SK-MEL-5 (cell line): ENCODE results near the gene STAC3. TPM values are rescaled to one million over a fixed set of nuclear protein-coding genes. Genes with fewer than 3 reads are reported as not detected.

Experiments used
- DNase-seq: peaks from one replicate; pipeline ENCODE4 v3.0.0-alpha.2; 2016; ENCODE audit warnings: low read depth, low spot score
- in situ Hi-C: cut with HindIII; loops from 2 replicates; pipeline ENCODE4 v1.10.0; 2016; ENCODE audit warnings: low sequenced_read_pairs, high pct_unique_total_duplicates, low pct_unique_long_range_greater_than_20kb
- total RNA-seq: library from RNA; depleted of rRNA; stranded (reverse); fragments of >200 nt; shearing (Covaris generic); gene quantifications from 2 replicates; pipeline ENCODE4 v1.2.3, GENCODE V29; 2014

Gene STAC3
- total RNA-seq, 1 experiment from 2014 or later, result not detected

DNA sequence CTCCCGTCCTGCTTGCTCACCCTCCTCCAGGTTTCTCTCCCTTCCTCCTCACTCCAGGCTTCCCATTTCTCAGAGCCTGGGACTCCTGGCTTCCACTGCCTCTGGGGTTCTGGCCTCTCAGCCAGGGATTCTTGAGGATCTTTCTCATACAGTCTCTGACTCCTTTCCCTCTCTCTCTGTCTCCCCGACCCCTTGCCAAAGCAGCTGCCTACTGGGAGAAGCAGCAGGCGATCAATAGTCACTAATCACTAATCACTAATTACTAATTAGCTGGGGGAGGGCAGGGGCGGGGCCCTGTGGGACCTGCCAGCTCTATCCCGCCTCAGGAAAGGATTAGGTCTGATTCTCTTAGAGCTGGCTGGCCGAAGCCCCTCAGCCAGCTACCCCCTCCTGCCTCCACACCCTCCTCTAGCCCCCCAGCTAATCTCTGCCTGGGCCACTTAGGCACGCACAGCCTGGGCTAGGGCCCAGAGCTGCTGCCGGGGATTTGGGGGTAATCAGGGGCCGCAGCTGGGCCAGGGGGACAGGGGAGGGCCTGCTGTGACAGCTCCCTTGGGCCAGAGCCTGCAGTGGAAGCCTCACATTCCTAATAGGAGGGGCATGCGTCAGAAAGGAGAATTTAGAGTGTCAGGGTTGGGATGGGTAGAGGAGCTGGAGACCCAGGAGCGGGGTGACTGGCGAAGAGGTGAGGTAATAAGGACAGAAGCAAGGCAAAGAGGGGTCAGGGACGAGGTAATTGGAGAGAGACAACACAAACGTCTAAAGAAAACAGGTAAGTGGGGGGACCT is 31.6 kb downstream of the STAC3 start:
- in situ Hi-C loops, result no loop called here
- no peak for DNase-seq

DNA sequence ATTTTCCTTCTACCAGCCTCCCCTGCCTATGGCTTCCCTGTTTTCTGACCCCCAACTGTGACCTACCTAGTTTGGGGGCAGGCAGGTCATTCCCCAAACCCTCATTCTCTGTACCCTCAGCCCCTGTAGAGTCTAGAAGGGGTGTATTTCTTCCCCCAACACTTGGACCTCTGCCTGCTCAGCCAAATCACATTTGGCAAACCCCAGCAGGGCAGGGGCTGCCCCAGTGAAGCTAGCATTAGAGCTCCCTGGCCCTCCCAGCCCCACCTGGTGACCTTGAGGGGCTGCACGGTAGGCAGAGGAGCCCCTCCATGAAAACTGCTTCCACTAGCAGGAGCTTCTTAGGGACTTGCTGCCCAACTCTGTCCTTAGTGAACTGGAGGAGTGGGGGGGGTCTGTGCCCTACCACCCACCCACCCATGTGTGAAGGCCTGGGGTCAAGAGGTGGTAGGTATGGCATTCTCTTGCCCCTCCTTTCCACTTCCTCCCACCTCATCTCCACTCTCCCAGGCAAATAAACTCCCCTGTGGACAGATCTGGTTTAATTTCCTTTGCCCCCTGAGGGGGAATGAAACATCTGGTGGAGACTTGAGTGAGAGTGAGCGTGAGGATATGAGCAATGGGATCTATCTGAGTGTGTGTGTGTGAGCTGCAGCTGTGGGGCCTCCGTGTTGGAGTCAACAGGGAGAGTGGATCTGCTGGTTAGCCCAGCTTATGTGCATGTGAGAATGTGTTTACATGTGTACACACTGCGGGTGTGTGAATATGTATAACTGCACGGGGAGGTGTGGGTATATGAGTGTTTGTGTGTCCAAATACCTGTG is 32.7 kb downstream of the STAC3 start:
- DNase-seq, result no peak
- in situ Hi-C loops, result no loop called here

DNA sequence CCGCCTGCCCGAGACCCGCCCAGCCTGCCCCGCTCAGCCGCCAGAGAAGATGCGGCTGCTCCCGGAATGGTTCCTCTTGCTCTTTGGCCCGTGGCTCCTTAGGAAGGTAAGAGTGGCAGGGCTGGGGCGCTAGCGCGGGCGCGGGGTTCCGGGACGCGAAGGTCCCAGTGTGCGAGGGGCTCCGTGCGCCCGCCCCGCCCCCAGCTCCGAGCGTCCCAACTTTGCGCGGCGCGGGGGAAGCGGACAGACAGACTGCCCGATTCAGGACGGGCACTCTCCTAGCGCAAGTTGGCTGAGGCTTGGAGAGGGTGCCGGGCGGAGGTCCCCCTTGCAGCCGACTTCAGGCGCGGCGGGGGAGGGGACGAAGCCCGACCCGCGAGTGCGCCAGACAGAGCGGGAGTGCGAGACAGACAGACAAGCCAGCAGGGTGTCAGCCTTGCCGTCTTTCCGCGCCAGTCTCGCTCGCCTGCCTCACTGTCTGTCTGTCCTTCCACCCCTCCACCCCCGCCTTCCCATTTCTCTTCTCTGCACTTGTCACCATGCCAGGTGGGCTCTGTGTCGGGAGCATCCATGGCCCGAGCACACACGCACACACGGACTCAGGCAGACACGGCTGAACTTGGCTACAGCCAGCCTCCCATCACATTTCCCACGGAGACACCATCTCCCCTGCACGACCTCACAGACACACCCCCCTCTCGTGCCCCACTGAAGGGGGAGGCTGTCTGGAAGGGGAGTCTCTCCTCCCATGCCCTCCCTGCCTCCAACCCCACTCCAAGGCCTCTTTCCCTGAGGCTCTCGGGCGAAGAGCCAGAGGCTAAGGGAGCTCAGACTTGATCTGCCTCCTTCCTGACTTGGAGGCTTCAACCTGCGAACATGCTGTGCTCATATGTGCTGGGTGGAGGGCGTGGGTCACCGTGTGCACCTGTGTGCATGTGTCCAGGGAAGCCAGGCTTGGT is 33.8 kb downstream of the STAC3 start:
- in situ Hi-C loops, result no loop called here
- DNase-seq, result no peak

DNA sequence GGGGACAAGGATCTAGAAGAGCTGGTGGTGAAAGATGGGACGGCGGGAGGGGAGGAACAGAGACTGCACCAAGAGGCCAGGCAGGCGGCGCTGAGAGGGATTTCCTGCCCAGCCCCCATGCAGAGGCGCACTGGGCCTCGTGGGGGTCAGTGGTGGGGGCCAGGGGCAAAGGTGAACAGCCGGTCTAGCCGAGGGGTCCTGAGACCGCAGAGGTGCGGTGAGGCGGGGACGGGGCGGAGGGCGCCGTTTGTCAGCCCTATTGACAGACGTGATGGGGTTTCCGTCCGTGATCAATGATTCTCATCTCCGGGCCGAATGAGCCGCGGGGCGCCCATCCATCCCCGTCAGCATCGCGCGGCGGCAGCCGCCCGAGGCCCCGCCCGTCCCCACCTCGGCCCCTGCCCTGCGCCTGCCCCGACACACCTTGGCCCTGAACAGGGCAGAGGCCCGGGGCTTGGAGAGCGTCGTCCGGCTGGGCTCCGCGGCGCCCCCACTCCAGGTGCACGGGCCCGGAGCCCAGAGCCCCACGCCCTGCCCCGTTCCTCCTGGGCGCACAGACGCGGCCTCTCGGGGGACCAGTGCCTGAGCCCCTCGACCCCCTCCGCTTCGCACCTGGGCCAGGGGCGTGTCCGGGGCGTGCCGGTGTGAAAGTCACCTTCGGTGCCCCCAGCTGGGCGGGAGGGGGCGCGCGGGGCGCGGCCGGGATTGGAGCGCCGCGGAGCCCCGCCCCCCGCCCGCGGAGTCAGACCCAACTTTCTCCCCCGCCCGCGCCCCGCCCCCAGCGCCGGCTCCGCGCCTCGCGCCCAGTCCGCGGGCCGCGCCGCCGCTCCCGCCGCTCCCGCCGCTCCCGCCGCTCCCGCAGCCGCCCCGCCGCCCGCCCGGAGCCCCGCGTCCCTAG is 34.7 kb downstream of the STAC3 start, which contains the start of gene NXPH4:
NXPH4 (plus strand) TSS at position 781 of the 898 bp plus-strand sequence. CDS start 176 bp downstream, outside the sequence.
- in situ Hi-C loops, result no loop called here
- DNase-seq, result peak; percentile 32

DNA sequence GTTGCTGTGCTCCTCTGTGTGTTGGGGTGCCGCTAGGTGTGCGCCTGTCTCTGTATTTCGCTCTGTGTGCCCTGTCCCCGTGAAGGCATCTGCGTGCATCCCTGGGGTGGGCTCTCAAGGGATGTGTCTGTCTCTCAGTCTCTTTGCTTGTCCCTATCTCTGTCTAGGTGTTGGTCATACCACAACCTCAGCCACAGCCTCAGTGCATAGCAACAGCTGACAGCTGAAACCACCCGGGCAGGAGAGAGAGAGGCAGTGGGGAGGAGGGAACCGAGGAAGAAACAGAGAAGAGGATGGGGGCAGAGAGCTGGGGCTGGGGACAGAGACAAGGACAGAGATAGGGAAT is 35.3 kb downstream of the STAC3 start:
- peak; percentile 41 for DNase-seq
- in situ Hi-C loops, result no loop called here

DNA sequence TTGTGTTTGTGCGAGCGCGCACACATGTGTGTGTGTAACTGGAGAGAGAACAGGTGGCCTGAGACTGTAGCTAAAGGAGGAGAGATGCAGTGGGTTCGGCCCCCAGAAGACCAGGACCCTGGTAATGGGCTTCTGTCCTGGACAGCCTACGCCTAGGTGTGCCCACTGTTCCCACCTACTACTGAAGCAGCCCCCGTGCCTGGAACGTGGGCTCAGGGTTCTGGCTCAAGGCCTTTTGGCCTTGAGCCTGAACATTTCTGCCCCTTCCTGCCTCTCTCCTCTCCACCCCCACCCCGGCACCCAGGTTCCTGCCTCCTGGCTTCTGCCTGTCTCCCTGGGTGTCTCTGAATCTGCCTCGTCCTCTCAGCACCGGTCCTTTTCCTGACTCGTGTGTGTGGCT is 35.9 kb downstream of the STAC3 start:
- in situ Hi-C loops, result no loop called here
- no peak for DNase-seq

DNA sequence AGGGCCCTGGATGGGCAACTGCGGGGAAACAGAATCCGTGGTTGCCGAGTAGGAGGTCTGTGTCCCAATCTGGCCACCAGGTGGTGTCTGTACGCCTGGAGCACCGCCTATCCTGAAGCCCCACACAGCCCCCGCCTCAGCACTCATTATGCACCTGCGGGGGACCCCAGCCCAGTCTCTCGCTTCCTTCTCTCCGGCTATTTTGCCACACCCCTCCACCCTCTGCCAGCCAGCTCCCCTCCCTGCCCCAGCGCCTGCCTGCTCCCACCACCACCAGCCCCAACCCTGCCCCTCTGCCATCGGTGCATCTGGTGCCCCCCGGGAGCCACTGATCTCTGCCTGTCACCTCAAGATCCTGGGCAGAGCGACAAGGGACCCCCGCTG is 36.6 kb downstream of the STAC3 start:
- in situ Hi-C loops, result no loop called here
- peak; percentile 80 for DNase-seq

DNA sequence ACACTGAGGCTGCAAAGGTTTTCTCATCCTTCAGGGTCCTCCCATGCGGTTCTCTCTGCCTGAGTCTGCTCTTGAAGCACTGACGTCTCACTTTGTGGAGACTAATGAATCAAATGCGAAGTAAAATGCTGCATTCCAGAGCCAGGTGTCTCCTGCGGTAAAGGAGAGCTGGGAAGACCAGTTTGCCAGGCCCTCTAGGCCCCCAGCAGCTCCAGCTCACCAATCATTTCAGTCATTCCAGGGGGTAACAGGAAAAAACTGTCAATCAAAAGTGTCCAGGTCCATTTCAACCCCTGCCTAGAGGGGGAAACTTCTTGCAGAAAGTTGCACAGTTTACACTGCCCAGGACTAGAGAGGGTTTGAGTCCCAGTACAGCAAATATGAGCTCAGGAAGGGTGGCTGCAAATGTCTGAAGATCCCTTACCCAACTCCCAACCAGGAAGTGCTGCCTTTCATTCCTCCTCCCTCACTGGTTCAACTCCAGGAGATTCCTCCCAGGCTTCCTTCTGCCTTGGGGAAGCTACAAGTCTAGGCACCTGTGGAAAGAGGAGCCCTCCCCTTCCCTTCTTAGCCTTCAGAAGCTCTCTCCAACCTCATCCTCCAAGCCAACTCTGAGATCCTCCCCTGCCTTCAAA is 37.1 kb downstream of the STAC3 start:
- no peak for DNase-seq
- in situ Hi-C loops, result no loop called here

DNA sequence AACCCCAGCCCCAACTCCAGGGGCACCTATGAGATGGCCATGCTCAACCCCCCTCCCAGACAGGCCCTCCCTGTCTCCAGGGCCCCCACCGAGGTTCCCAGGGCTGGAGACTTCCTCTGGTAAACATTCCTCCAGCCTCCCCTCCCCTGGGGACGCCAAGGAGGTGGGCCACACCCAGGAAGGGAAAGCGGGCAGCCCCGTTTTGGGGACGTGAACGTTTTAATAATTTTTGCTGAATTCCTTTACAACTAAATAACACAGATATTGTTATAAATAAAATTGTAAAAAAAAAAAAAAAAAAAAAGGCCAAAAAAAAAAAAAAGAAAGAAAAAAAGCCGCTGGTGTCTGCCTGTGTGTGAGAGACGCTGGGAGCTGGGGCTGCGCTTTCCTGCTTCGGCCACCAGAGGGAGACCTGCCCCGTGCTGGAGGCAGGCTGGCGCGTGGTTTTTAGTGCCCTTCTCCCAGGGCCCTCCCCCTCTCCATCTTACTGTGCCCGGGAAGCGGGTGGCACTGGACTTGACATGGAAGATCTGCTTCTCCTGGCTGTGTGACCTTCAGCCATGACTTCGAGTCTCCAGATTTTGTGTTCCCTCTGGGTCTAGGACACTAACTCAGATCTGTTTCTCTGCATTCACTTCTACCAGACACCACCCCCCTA is 37.8 kb downstream of the STAC3 start:
- in situ Hi-C loops, result no loop called here
- DNase-seq, result peak; percentile 90

DNA sequence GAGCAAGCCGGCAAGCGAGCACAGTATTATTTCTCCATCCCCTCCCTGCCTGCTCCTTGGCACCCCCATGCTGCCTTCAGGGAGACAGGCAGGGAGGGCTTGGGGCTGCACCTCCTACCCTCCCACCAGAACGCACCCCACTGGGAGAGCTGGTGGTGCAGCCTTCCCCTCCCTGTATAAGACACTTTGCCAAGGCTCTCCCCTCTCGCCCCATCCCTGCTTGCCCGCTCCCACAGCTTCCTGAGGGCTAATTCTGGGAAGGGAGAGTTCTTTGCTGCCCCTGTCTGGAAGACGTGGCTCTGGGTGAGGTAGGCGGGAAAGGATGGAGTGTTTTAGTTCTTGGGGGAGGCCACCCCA is 38.3 kb downstream of the STAC3 start:
- no peak for DNase-seq
- in situ Hi-C loops, result no loop called here

DNA sequence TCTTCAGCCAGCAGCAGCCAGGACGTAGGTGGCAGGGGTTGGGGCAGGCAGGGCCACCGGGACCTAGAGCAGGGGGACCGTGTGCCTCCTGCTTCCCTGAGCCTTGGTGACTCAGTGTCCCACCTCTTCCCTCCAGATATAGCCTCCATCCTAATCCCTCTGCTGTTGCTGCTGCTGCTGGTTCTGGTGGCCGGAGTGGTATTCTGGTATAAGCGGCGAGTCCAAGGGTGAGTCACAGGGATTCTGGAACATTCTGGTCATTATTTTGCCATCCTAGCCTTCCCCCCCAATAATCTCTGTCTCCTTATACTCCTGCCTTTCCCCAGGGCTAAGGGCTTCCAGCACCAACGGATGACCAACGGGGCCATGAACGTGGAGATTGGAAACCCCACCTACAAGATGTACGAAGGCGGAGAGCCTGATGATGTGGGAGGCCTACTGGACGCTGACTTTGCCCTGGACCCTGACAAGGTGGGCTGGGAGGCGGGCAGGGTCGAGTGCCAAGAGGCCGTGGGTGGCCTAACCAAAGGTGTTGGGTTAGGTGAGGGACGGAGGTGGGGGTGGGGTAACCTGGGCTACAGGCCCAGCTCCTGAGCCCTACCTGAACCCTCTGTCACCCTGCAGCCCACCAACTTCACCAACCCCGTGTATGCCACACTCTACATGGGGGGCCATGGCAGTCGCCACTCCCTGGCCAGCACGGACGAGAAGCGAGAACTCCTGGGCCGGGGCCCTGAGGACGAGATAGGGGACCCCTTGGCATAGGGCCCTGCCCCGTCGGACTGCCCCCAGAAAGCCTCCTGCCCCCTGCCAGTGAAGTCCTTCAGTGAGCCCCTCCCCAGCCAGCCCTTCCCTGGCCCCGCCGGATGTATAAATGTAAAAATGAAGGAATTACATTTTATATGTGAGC is 38.9 kb downstream of the STAC3 start:
- in situ Hi-C loops, result no loop called here
- no peak for DNase-seq

DNA sequence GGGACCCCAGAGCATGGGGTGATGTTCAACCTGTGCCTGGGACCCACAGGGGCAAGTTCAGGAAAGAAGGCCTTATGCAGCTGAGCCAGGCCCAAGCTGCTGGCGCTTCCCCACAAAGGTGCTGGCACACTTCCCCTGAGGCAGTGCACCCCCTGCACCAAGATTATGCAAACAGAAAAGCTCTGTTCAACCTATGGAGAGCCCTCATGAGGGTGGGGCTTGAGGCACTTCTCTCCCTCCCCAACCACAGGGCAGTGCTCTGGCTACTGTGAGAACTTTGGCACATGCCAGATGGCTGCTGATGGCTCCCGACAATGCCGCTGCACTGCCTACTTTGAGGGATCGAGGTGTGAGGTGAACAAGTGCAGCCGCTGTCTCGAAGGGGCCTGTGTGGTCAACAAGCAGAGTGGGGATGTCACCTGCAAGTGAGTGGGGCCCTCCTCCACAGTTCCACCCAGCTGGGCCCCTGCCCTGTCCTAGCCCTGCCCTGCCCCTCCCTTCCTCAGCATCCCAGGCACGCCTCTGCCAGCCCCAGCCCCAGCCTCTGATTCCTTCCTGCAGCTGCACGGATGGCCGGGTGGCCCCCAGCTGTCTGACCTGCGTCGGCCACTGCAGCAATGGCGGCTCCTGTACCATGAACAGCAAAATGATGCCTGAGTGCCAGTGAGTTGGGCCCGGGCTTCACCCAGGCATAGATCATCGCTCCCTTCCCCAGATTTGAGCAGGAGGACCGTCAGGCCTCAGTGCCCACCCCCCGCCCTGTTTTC is 39.9 kb downstream of the STAC3 start:
- DNase-seq, result no peak
- in situ Hi-C loops, result no loop called here

DNA sequence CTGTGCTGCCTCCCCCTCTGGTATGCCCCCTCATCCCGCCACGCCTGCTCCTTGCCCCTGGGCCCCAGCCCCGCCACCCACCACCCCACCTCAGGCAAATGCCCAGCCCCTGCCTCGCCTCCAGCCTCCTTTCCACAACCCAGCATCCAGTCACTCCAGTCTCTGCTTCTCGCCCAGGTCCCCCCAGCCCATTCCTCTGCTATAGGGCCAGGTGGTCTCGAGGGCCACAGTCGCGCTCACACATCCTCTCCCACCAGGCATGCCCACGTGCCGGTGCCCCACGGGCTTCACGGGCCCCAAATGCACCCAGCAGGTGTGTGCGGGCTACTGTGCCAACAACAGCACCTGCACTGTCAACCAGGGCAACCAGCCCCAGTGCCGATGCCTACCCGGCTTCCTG is 40.5 kb downstream of the STAC3 start:
- in situ Hi-C loops, result no loop called here
- DNase-seq, result no peak

DNA sequence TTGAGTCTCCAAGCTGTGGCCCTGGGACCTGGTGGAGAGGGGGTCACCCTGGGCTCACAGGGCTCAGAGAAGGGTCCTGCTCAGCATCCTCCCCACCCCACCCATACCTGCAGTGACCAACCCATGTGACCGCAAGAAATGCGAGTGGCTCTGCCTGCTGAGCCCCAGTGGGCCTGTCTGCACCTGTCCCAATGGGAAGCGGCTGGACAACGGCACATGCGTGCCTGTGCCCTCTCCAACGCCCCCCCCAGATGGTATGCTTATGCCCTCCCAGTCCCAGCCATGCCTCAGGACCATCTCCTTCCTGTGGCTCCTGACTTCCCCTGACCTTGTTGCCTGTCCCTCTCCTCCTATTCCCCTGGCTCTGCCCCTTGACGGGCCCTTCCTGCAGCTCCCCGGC is 41.1 kb downstream of the STAC3 start:
- DNase-seq, result no peak
- in situ Hi-C loops, result no loop called here
